ENCODE results near the gene HOXD10. TPM values are rescaled to one million over a fixed set of nuclear protein-coding genes. Genes with fewer than 3 reads are reported as not detected.

HOXD10 gene
- total and polyA plus RNA-seq, 2 donors from 2014 or later = 28.2 to 35.4 TPM

DNA sequence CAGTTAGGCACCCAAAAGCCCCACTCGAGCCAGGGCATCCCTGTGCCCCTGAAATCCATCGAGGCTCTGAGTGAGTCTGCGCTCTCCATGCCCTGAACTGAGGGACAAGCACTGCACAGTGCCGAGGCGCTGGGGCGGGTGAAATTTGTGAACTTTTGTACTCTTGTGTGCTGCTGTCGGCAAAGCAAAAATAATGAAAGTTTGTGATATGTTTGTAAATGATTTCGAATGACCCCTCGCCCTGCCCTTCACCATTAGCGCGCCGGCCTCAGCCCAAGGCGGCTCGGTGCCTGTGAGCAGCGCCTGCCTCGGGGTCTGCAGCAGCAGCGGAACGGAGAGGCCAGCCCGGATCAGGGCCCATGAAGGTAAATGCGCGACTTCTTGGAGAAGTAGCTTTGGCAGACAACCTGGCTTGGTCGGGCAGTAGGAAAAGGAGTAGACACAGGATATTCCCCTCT, 32.9 kb downstream of the HOXD10 start:
- no peak for FAIRE-seq
- no peaks in the 10 kb centered on the region for H3K9me3 ChIP-seq (ENCODE audit: control insufficient read depth in 2 of 3, insufficient read depth in 1 of 3, low read length in 3 of 3)
- intact Hi-C loops (cut with DNase I) = loop anchor here (10.0 kb wide), 2 partner anchors 305 to 405 kb away; no protein-coding TSS in a partner anchor

DNA sequence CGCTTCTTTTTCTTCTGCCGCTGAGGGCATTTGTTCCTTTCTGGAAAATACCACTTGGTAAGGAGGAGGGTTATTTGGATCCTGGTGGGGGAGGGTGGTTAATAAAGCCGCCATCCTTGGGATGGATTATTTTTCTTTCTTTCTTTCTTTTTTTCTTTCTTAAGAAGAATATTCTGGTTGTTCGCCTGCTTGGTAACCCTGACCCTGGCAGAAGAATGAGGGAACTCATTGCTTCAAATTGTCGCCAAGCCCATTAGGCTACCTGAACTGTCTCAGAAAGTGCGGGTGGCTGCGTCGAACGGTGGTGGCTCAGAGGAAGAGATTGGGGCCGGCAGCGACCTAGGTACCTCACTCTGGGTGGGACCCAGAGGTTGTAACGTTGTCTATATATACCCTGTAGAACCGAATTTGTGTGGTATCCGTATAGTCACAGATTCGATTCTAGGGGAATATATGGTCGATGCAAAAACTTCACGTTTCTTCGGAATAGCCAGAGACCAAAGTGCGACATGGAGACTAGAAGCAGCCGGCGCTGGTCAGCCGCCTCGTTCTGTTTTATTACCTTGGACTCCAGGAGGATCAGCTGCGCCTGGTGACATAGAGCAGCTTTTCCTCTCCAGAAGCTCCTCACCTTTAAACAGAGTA, 33.5 kb downstream of the HOXD10 start:
- H3K36me3 ChIP-seq (ENCODE audit: control insufficient read depth in 2 of 3, insufficient read depth in 3 of 3, low read length in 3 of 3) = peaks cover 2 to 10% (median 6%) of the 10 kb centered on the region in 3 donors
- H3K9me3 ChIP-seq (ENCODE audit: control insufficient read depth in 2 of 3, insufficient read depth in 1 of 3, low read length in 3 of 3) = no peaks in the 10 kb centered on the region
- intact Hi-C loops (cut with DNase I) = loop anchor here (10.0 kb wide), 2 partner anchors 305 to 405 kb away; no protein-coding TSS in a partner anchor
- peak overlapping the region; percentile 89 to 93 for H3K27ac ChIP-seq (ENCODE audit: low read depth in 2 of 2, low read length in 2 of 2)
- peaks cover 10 to 19% (median 14%) of the 10 kb centered on the region in 3 donors for H3K4me1 ChIP-seq (ENCODE audit: control insufficient read depth in 2 of 3, insufficient read depth in 2 of 3, low read depth in 1 of 3, low read length in 3 of 3)
- H3K9ac ChIP-seq (ENCODE audit: low read length in 3 of 3) = peak overlapping the region in 2 of 3 donors; percentile 33 to 78
- DNase-seq (peak in 4 of 5 donors; percentile 39 to 63 (median 50)), FAIRE-seq (no peak)
- no peaks in the 10 kb centered on the region for H3K27me3 ChIP-seq (ENCODE audit: control insufficient read depth, insufficient read depth, low read length)
- TF ChIP-seq, protein P1, sequence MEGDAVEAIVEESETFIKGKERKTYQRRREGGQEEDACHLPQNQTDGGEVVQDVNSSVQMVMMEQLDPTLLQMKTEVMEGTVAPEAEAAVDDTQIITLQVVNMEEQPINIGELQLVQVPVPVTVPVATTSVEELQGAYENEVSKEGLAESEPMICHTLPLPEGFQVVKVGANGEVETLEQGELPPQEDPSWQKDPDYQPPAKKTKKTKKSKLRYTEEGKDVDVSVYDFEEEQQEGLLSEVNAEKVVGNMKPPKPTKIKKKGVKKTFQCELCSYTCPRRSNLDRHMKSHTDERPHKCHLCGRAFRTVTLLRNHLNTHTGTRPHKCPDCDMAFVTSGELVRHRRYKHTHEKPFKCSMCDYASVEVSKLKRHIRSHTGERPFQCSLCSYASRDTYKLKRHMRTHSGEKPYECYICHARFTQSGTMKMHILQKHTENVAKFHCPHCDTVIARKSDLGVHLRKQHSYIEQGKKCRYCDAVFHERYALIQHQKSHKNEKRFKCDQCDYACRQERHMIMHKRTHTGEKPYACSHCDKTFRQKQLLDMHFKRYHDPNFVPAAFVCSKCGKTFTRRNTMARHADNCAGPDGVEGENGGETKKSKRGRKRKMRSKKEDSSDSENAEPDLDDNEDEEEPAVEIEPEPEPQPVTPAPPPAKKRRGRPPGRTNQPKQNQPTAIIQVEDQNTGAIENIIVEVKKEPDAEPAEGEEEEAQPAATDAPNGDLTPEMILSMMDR (IDR thresholded peaks at IDR 0.05; ENCODE audit: borderline replicate concordance, extremely low read depth, insufficient read depth) = no peak
- H3K4me3 ChIP-seq (ENCODE audit: low read length in 3 of 3) = peak overlapping the region; percentile 11 to 75 (median 17)

More for the DNA sequence above, 32.9 kb downstream of the HOXD10 start:
- Histone ChIP-seq H3K4me1 (ENCODE audit: control insufficient read depth in 2 of 3, insufficient read depth in 2 of 3, low read depth in 1 of 3, low read length in 3 of 3) (peaks cover 10 to 16% (median 11%) of the 10 kb centered on the region in 3 donors), H3K4me3 (ENCODE audit: low read length in 3 of 3) (peak overlapping the region; percentile 11 to 75 (median 17)), H3K27me3 (ENCODE audit: control insufficient read depth, insufficient read depth, low read length) (no peaks in the 10 kb centered on the region), H3K9ac (ENCODE audit: low read length in 3 of 3) (peak overlapping the region in 2 of 3 donors; percentile 29 to 78), H3K27ac (ENCODE audit: low read depth in 2 of 2, low read length in 2 of 2) (peak overlapping the region; percentile 89 to 93), H3K36me3 (ENCODE audit: control insufficient read depth in 2 of 3, insufficient read depth in 3 of 3, low read length in 3 of 3) (peaks cover under 1 to 6% (median under 1%) of the 10 kb centered on the region in 3 donors)
- TF ChIP-seq, protein P1 (IDR thresholded peaks at IDR 0.05; ENCODE audit: borderline replicate concordance, extremely low read depth, insufficient read depth) = no peak
- DNase-seq = peak in 4 of 5 donors; percentile 36 to 64 (median 54)

DNA sequence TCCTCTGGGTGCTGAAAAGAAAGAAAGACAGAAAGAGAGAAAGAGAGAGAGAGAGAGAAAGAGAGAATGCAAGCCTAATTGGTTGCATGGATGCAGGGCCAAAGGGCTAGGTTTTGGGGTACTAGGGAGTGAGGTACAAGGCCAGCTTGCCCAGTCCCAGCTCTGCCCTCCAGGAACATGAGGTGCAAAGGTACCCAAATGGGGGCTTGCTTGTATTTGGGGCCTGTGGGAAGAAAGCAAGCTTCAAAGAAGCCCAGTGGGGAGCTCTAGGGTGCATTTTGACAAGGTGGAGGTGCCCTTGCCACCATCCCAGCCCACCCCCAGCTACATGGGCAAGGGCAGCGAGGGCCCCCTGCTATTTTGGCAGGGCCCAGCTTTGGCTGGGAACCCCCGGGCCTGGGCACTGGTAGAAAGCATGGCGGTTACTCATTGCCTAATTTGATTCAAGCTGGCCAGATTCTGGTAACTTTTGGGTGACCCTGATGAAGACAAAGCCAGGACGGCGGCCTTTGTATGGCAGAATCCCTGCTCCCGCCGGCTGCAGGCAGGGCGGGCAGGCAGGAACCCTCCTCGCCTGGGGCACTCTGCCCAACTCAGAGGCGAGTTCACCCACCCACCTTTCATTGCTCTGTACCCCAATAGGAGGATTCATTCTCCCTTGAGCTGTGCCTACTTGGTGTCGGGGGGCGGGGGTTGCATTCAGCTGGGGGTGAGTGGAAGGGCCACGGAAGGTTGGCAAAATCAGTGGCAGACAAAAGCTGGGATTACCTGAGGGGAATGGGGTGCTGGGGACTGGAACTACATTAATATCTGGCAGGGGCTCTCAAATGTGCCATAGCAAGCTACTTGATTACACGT, 34.2 kb downstream of the HOXD10 start:
- H3K36me3 ChIP-seq (ENCODE audit: control insufficient read depth in 2 of 3, insufficient read depth in 3 of 3, low read length in 3 of 3) = peaks cover 2 to 10% (median 6%) of the 10 kb centered on the region in 3 donors
- H3K27ac ChIP-seq (ENCODE audit: low read depth in 2 of 2, low read length in 2 of 2) = peak overlapping the region; percentile 88 to 93
- H3K9me3 ChIP-seq (ENCODE audit: control insufficient read depth in 2 of 3, insufficient read depth in 1 of 3, low read length in 3 of 3) = no peaks in the 10 kb centered on the region
- TF ChIP-seq, protein P1 (IDR thresholded peaks at IDR 0.05; ENCODE audit: borderline replicate concordance, extremely low read depth, insufficient read depth) = no peak
- FAIRE-seq = no peak
- intact Hi-C loops (cut with DNase I) = no loop called here
- DNase-seq = peak in 3 of 5 donors; percentile 39 to 69 (median 52)
- H3K4me1 ChIP-seq (ENCODE audit: control insufficient read depth in 2 of 3, insufficient read depth in 2 of 3, low read depth in 1 of 3, low read length in 3 of 3) = peaks cover 7 to 13% (median 12%) of the 10 kb centered on the region in 3 donors
- no peaks in the 10 kb centered on the region for H3K27me3 ChIP-seq (ENCODE audit: control insufficient read depth, insufficient read depth, low read length)
- peak overlapping the region; percentile 52 to 75 (median 64) for H3K4me3 ChIP-seq (ENCODE audit: low read length in 3 of 3)
- H3K9ac ChIP-seq (ENCODE audit: low read length in 3 of 3) = peak overlapping the region in 2 of 3 donors; percentile 33 to 78

Data from kidney (tissue), 14 donors.